ENCODE measurements around the gene CNST.
"Not testable (repeated sequence)": the region's sequence is repeated elsewhere in the genome, so short reads cannot be mapped to it uniquely, and the experiment has no call there.

CNST gene

GRCh38 chr1:246622035-246622652 lies 55.9 kb downstream of the CNST start:
- DNase-seq (ENCODE audit: low read depth): no peak

GRCh38 chr1:246624091-246624490 lies 57.8 kb downstream of the CNST start:
- DNase-seq (ENCODE audit: low read depth): no peak

GRCh38 chr1:246629030-246629429 lies 62.8 kb downstream of the CNST start:
- DNase-seq (ENCODE audit: low read depth): no peak

GRCh38 chr1:246629976-246630375 lies 63.7 kb downstream of the CNST start:
- DNase-seq (ENCODE audit: low read depth): no peak

- peak; percentile 45 for DNase-seq (ENCODE audit: low read depth)
Measured at GRCh38 chr1:246631426-246631825, 65.2 kb downstream of the CNST start.

- peak; percentile 88 for DNase-seq (ENCODE audit: low read depth)
Measured at GRCh38 chr1:246632281-246633168, 66.3 kb downstream of the CNST start.

GRCh38 chr1:246634659-246635058 lies 68.4 kb downstream of the CNST start:
- DNase-seq (ENCODE audit: low read depth): not testable (repeated sequence)

DNA sequence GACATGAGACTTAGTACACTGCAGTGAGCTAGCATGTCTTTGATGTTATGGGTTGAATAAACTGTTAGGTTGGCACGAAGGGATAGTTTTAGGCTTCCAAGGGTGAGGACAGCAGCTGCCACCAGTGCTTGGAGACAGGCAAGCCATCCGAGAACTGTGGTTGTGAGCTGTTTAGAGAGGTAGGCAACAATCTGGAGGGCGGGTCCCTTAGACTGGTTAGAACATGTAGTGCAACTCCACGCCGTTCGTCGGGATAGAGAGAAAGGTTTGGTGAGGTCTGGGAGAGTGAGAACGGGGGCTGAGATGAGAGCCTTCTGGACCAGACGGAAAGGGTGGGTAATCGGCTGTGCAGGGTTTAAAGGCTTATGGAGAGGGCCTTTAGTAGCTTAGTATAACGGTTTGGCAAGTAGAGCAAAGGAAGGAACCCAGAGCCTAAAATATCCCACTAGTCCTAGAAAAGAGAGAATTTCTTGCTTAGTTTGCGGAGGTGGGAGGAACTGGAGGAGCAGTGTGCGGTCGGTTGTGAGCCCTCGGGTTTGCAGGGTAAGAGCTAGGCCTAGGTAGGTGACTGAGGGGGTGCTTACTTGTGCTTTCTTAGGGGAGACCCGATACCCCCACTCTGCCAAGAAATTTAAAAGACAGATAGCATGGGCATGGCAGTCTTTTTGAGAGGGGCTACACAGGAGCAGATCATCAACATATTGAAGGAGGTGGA lies 72.8 kb downstream of the CNST start:
- no peak for DNase-seq (ENCODE audit: low read depth)

DNA sequence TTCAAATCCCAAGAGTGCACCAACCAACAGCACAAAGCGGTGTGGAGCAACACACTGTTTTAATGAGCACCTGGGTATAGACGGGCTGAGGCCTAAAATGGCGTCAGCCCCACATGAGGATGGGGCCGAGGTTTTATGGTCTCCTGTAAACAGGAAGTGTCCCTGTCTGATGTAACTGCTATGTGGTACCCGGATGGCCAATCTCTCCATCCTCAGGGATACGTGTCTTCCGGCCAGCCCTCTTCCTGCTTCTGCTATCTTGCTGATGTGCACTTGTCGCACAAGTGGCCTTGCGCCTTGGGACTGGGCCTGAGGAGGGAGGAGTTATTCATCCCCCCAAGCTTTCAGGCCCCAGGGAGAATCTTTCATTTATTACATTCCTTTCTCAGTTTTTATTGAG lies 73.5 kb downstream of the CNST start:
- no peak for DNase-seq (ENCODE audit: low read depth)

DNA sequence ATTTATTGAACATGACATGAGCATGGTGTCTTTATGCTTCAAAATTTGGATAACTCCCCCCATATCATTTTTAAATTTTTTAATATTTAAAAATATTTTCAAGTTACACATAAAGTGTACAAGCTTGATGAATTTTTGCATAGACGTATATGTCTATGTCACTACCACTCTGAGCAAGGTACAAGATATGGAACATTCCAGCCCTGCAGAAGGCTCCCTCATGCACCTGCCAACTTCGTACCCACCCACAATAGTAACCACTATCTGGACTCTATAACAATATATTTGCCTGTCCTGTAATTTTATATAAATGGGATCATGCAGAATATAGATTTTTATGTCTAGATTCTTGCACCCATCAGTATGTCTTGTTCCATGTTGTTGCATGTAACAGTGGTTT lies 74.5 kb downstream of the CNST start:
- DNase-seq (ENCODE audit: low read depth): no peak

- no peak for DNase-seq (ENCODE audit: low read depth)
Measured at GRCh38 chr1:246641394-246641793, 75.1 kb downstream of the CNST start.

- DNase-seq (ENCODE audit: low read depth): no peak
Measured at GRCh38 chr1:246642719-246643118, 76.5 kb downstream of the CNST start.

DNA sequence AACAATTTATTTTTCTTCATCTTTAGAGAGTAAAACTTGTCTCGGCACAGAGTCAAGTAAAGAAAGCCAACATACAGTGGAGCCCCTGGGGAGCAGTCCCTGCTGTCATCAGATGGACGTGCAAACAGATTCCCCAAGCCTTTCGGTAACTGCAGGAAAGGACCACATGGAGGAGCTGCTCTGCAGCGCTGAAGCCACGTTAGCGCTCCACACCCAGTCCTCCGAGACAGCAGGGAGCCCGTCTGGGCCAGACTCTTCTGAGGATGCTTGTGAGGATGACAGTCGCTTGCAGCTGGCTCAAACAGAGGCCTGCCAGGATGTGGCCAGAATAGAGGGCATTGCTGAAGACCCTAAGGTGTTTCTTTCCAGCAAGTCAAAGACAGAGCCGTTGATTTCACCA lies 80.9 kb downstream of the CNST start:
- no peak for DNase-seq (ENCODE audit: low read depth)

DNA sequence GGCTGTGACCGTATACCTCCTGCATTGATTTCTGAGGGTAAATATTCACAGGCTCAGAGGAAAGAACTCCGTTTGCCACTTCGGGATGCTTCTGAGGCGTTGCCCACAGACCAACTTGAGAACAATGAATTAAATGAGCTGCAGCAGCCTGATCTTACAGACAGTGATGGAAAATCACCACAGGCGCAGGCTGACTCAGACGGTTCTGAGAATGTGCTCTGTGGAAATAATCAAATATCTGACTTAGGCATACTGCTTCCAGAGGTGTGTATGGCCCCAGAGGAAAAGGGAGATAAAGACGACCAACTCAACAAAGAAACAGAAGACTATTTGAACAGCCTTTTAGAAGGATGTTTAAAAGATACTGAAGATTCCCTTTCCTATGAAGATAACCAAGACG lies 81.3 kb downstream of the CNST start:
- DNase-seq (ENCODE audit: low read depth): no peak

- DNase-seq (ENCODE audit: low read depth): no peak
Measured at GRCh38 chr1:246651012-246651695, 84.9 kb downstream of the CNST start.

DNA sequence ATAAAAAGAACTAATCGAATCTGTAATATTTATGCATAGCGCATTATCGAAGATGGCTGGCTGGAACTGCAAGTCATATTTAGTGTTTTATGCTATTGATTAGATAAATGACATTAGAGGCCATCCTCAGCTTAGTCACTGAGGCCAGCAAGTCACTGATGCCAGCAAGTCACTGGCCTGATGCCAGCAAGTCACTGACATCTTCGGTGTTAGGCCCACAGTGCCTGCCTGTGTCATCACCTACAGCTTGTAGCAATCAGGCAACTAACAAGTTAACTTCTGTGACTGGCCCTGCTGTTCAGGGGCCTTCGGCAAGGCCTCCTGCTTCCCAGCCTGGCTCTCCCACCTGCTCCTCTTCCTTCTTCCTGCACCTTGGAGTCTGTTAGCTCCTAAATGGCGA lies 92.3 kb downstream of the CNST start:
- no peak for DNase-seq (ENCODE audit: low read depth)

GRCh38 chr1:246659594-246660140 lies 93.4 kb downstream of the CNST start:
- no peak for DNase-seq (ENCODE audit: low read depth)

- DNase-seq (ENCODE audit: low read depth): no peak
Measured at GRCh38 chr1:246661451-246661850, 95.2 kb downstream of the CNST start.

GRCh38 chr1:246667773-246668172 lies 101.5 kb downstream of the CNST start:
- DNase-seq (ENCODE audit: low read depth): no peak

GRCh38 chr1:246669659-246670058 lies 103.4 kb downstream of the CNST start:
- DNase-seq (ENCODE audit: low read depth): no peak

- DNase-seq (ENCODE audit: low read depth): no peak
Measured at GRCh38 chr1:246674049-246674448, 107.8 kb downstream of the CNST start.

DNA sequence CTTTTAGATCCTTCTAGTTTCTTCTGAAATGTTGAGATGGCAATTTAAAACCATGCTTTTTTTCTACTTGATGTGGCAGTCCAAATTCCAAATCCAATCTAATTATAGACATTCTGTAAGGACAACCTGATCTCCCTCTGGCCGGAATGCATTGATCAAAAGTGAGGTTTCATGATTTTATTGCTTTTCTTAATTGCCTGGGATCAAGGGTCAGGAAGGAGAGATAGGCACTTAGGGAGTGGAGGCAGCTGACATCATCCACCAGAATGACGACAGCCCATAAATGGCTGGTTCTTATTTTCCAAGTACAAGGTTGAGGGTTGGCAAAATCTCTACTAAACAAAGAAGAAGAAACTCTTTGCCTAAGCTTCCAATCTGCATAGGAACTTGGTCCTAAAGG lies 111.6 kb downstream of the CNST start:
- DNase-seq (ENCODE audit: low read depth): no peak
